AG10803 (cell line): Measurements from ENCODE around the gene ATG10.

ENCODE experiments used
- DNase-seq: peaks from one replicate; pipeline ENCODE4 v3.0.0; 2010; ENCODE audit warnings: low read depth
- H3K4me3 ChIP-seq: 2 replicates; pipeline ENCODE4 v1.5.1; 2011; ENCODE audit warnings: mild to moderate bottlenecking, low read length, control low read depth
- CTCF ChIP-seq: conservative IDR thresholded peaks from 2 replicates; pipeline ENCODE4 v1.5.1; 2011; ENCODE audit warnings: mild to moderate bottlenecking, low read length, control low read depth, inconsistent platforms

The ATG10 gene

GRCh38 chr5:82287625-82288024 lies 315.8 kb downstream of the ATG10 start:
- no peak for DNase-seq
- no peak overlapping the region for H3K4me3 ChIP-seq
- no peak for TF ChIP-seq CTCF

GRCh38 chr5:82290005-82290404 lies 318.2 kb downstream of the ATG10 start:
- no peak for TF ChIP-seq CTCF
- DNase-seq: no peak
- H3K4me3 ChIP-seq: no peak overlapping the region

- H3K4me3 ChIP-seq: no peak overlapping the region
- no peak for TF ChIP-seq CTCF
- no peak for DNase-seq
These were observed 319.1 kb downstream of the ATG10 start for GRCh38 chr5:82290908-82291307.

GRCh38 chr5:82291420-82291819 lies 319.6 kb downstream of the ATG10 start:
- no peak overlapping the region for H3K4me3 ChIP-seq
- no peak for DNase-seq
- no peak for TF ChIP-seq CTCF

DNA sequence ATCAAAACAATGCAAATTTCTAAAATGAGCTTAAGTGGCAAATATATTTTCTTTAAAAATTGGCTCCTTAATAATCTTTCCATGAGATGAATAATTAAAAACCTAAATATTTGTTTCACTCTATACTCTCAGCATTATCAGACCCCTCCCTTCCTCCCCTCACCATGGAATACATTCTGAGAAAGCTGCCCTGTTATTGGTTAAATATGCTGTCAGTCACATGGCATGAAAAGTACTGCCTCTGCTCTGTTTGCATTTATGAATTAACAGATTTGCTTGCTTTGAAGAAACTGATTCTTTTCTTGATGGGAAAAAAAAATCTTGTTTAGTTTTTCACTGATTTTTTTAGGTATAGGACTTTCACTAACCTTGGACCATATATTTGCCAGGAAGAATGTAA lies 323.3 kb downstream of the ATG10 start:
- TF ChIP-seq CTCF: no peak
- DNase-seq: no peak
- no peak overlapping the region for H3K4me3 ChIP-seq

- no peak overlapping the region for H3K4me3 ChIP-seq
- DNase-seq: no peak
- TF ChIP-seq CTCF: no peak
These were observed 324.2 kb downstream of the ATG10 start for GRCh38 chr5:82295959-82296531.

- TF ChIP-seq CTCF: no peak
These were observed 325.1 kb downstream of the ATG10 start for GRCh38 chr5:82296929-82297328.

More at GRCh38 chr5:82296929-82297328, 325.1 kb downstream of the ATG10 start:
- DNase-seq: no peak
- H3K4me3 ChIP-seq: no peak overlapping the region
